Fibroblast of skin of left quadriceps (primary cell): Measurements from ENCODE around the gene COL26A1.
"Not testable (repeated sequence)": the region's sequence is repeated elsewhere in the genome, so short reads cannot be mapped to it uniquely, and the experiment has no call there.

ENCODE experiments used
- DNase-seq, 2 experiments: peaks; one replicate each; pipeline ENCODE4 v3.0.0-alpha.2; 2013; ENCODE audit warnings: low read depth in 2 of 2

Gene COL26A1

GRCh38 chr7:101362334-101363195, at the start of gene COL26A1:
Gene COL26A1 (plus strand): TSS chr7:101362875. CDS start chr7:101363033, 158 bp downstream.
- no peak for DNase-seq

- DNase-seq, result no peak
These were observed 47.3 kb upstream of the COL26A1 start for GRCh38 chr7:101315336-101315735.

- no peak for DNase-seq
These were observed 43.3 kb upstream of the COL26A1 start for GRCh38 chr7:101319401-101319800.

- peak; percentile 75 to 81 for DNase-seq
These were observed 40.9 kb upstream of the COL26A1 start, which contains the start of gene IFT22 for GRCh38 chr7:101321491-101322401. Gene IFT22 (minus strand): TSS chr7:101321812. CDS start chr7:101321709, 103 bp downstream.

GRCh38 chr7:101328159-101328558, 34.5 kb upstream of the COL26A1 start:
- no peak for DNase-seq

- DNase-seq, result no peak
These were observed 32.6 kb upstream of the COL26A1 start for GRCh38 chr7:101330011-101330484.

GRCh38 chr7:101332026-101332425, 30.6 kb upstream of the COL26A1 start:
- DNase-seq, result no peak

GRCh38 chr7:101333912-101334311, 28.8 kb upstream of the COL26A1 start:
- DNase-seq, result no peak

- DNase-seq, result no peak
These were observed 22.3 kb upstream of the COL26A1 start for GRCh38 chr7:101340379-101340778.

GRCh38 chr7:101342892-101343291, 19.8 kb upstream of the COL26A1 start:
- no peak for DNase-seq

- DNase-seq, result no peak
These were observed 15.2 kb upstream of the COL26A1 start for GRCh38 chr7:101347477-101347876.

- not testable (repeated sequence) for DNase-seq
These were observed 14.1 kb upstream of the COL26A1 start for GRCh38 chr7:101348456-101349067.

- DNase-seq, result not testable (repeated sequence)
These were observed 13.4 kb upstream of the COL26A1 start for GRCh38 chr7:101349300-101349699.

GRCh38 chr7:101352920-101353308, 9.8 kb upstream of the COL26A1 start:
- DNase-seq, result no peak

- no peak for DNase-seq
These were observed 5.2 kb upstream of the COL26A1 start for GRCh38 chr7:101357433-101357832.

GRCh38 chr7:101363196-101363733, 590 bp downstream of the COL26A1 start:
- DNase-seq, result no peak

- DNase-seq, result peak in 1 of 2 experiments; percentile 25
These were observed 1.2 kb downstream of the COL26A1 start for GRCh38 chr7:101363734-101364374.

- DNase-seq, result no peak
These were observed 3.3 kb downstream of the COL26A1 start for GRCh38 chr7:101365956-101366355.

- DNase-seq, result no peak
These were observed 5.0 kb downstream of the COL26A1 start for GRCh38 chr7:101367676-101368075.

GRCh38 chr7:101368422-101369165, 5.9 kb downstream of the COL26A1 start:
- DNase-seq, result no peak
